Gastroesophageal sphincter (tissue), 4 donors: ENCODE measurements around the gene RNF144A. TPM values are rescaled to one million over a fixed set of nuclear protein-coding genes. Genes with fewer than 3 reads are reported as not detected.

ENCODE experiments used
- ATAC-seq: fragments of 150-250 bp; one replicate; pipeline ENCODE4 v1.9.1; 2016; ENCODE audit warnings: mild to moderate bottlenecking, moderate library complexity
- H3K27ac ChIP-seq, 4 donors: fragments of 200-600 bp; sonication (generic) in 3 of 4; 1 replicate in 3 of 4; 2 replicates in 1 of 4; pipeline ENCODE4 v1.5.1; 2016 to 2019
- H3K27me3 ChIP-seq: fragments of 200-600 bp; sonication (generic); one replicate; pipeline ENCODE4 v1.5.1; 2019
- H3K36me3 ChIP-seq, 2 donors: fragments of 200-600 bp; sonication (generic); one replicate each; pipeline ENCODE4 v1.5.1; 2019; ENCODE audit warnings: control low read depth in 1 of 2
- H3K4me1 ChIP-seq, 3 donors: fragments of 200-600 bp; sonication (generic); 1 replicate in 2 of 3; 2 replicates in 1 of 3; pipeline ENCODE4 v1.5.1; 2016 to 2019; ENCODE audit warnings: control low read depth in 2 of 3
- H3K4me3 ChIP-seq, 2 donors: fragments of 200-600 bp; sonication (generic); one replicate each; pipeline ENCODE4 v1.5.1; 2019; ENCODE audit warnings: mild to moderate bottlenecking in 1 of 2, moderate library complexity in 1 of 2
- H3K9me3 ChIP-seq, 3 donors: fragments of 200-600 bp; sonication (generic); one replicate each; pipeline ENCODE4 v1.5.1; 2017 to 2019; ENCODE audit warnings: control low read depth in 2 of 3
- CTCF ChIP-seq, 4 experiments: fragments of 200-600 bp in 2 of 4; fragments of 450-650 bp in 2 of 4; sonication (generic) in 1 of 4; IDR thresholded peaks; one replicate each; pipeline ENCODE4 v1.5.1; 2017 to 2019; ENCODE audit warnings: antibody characterized with exemption in 4 of 4, mild to moderate bottlenecking in 2 of 4, moderate library complexity in 2 of 4
- EP300 ChIP-seq: sonication (generic); formaldehyde crosslinking; IDR thresholded peaks from one replicate; pipeline ENCODE4 v1.6.1; 2017; ENCODE audit warnings: antibody characterized with exemption, mild to moderate bottlenecking
- POLR2A ChIP-seq, 2 donors: fragments of 450-650 bp; IDR thresholded peaks; one replicate each; pipeline ENCODE4 v1.6.1; 2017; ENCODE audit warnings: antibody characterized with exemption in 2 of 2, mild to moderate bottlenecking in 2 of 2, moderate library complexity in 1 of 2
- POLR2AphosphoS5 ChIP-seq: sonication (generic); formaldehyde crosslinking; IDR thresholded peaks from one replicate; pipeline ENCODE4 v1.6.1; 2017; ENCODE audit warnings: antibody characterized with exemption
- WGBS, 2 donors: methylation state at CpG; one replicate each; pipeline ENCODE4 v1.1.5; 2018; ENCODE audit warnings: low coverage in 1 of 2; 5-methylcytosine and 5-hydroxymethylcytosine counted together
- total RNA-seq, 4 donors: library from RNA; depleted of rRNA; stranded (reverse); fragments of >200 nt; gene quantifications; one replicate each; pipeline ENCODE4 v1.1.0, GENCODE V29; 2016

Gene RNF144A
- total RNA-seq, 4 donors from 2014 or later = 7.2 to 12.9 (median 8.8) TPM

GRCh38 chr2:6926071-6926732, 9.0 kb downstream of the RNF144A start:
- TF ChIP-seq POLR2A (IDR thresholded peaks at IDR 0.05) = no peak
- no peak for TF ChIP-seq EP300
- no peak for TF ChIP-seq POLR2AphosphoS5
- no peak for TF ChIP-seq CTCF (IDR thresholded peaks at IDR 0.05)
- no peak overlapping the region for H3K27ac ChIP-seq

GRCh38 chr2:6927186-6927585, 10.0 kb downstream of the RNF144A start:
- H3K27ac ChIP-seq = peak overlapping the region in 1 of 4 donors; percentile 11
- no peaks in the 10 kb centered on the region for H3K27me3 ChIP-seq
- no peak overlapping the region for H3K4me3 ChIP-seq
- TF ChIP-seq POLR2AphosphoS5 (no peak), POLR2A (IDR thresholded peaks at IDR 0.05) (no peak), EP300 (no peak), CTCF (IDR thresholded peaks at IDR 0.05) (no peak)
- no peak for ATAC-seq
- peaks cover 0 to 21% (median 0%) of the 10 kb centered on the region in 3 donors for H3K4me1 ChIP-seq
- no peaks in the 10 kb centered on the region for H3K9me3 ChIP-seq
- 37 to 43% methylated on average over 1 to 3 of the region's 3 CpGs for WGBS, 2 donors
- H3K36me3 ChIP-seq = no peaks in the 10 kb centered on the region

More at GRCh38 chr2:6926071-6926732, 9.0 kb downstream of the RNF144A start:
- H3K9me3 ChIP-seq = no peaks in the 10 kb centered on the region
- H3K4me3 ChIP-seq = no peak overlapping the region
- no peaks in the 10 kb centered on the region for H3K27me3 ChIP-seq
- ATAC-seq = no peak
- H3K36me3 ChIP-seq = no peaks in the 10 kb centered on the region
- H3K4me1 ChIP-seq = peaks cover 0 to 26% (median 0%) of the 10 kb centered on the region in 3 donors
- WGBS, 2 donors = 84 to 98% methylated on average over 6 to 10 of the region's 14 CpGs

- H3K27me3 ChIP-seq = no peaks in the 10 kb centered on the region
- ATAC-seq = no peak
- no peak overlapping the region for H3K27ac ChIP-seq
- no peak overlapping the region for H3K4me3 ChIP-seq
- no peaks in the 10 kb centered on the region for H3K36me3 ChIP-seq
- no peaks in the 10 kb centered on the region for H3K9me3 ChIP-seq
- peaks cover 0 to 21% (median 0%) of the 10 kb centered on the region in 3 donors for H3K4me1 ChIP-seq
- 92 to 95% methylated on average over 3 of the region's 3 CpGs for WGBS, 2 donors
- TF ChIP-seq EP300 = no peak
- no peak for TF ChIP-seq CTCF (IDR thresholded peaks at IDR 0.05)
- TF ChIP-seq POLR2A (IDR thresholded peaks at IDR 0.05) = no peak
- TF ChIP-seq POLR2AphosphoS5 = no peak
Measured at GRCh38 chr2:6927753-6928152, 10.5 kb downstream of the RNF144A start.

- H3K4me1 ChIP-seq = peaks cover 0 to 21% (median 0%) of the 10 kb centered on the region in 3 donors
- TF ChIP-seq POLR2A (IDR thresholded peaks at IDR 0.05) = no peak
- TF ChIP-seq CTCF (IDR thresholded peaks at IDR 0.05) = no peak
- no peak for TF ChIP-seq EP300
- no peak for TF ChIP-seq POLR2AphosphoS5
- ATAC-seq = no peak
- no peak overlapping the region for H3K4me3 ChIP-seq
- no peak overlapping the region for H3K27ac ChIP-seq
- no peaks in the 10 kb centered on the region for H3K9me3 ChIP-seq
- WGBS, 2 donors = 72 to 86% methylated on average over 4 to 9 of the region's 9 CpGs
- no peaks in the 10 kb centered on the region for H3K36me3 ChIP-seq
- no peaks in the 10 kb centered on the region for H3K27me3 ChIP-seq
Measured at GRCh38 chr2:6928452-6928851, 11.2 kb downstream of the RNF144A start.

- Histone ChIP-seq H3K4me3 (no peak overlapping the region), H3K27ac (no peak overlapping the region), H3K36me3 (no peaks in the 10 kb centered on the region), H3K9me3 (no peaks in the 10 kb centered on the region), H3K27me3 (no peaks in the 10 kb centered on the region), H3K4me1 (peaks cover 0 to 20% (median 0%) of the 10 kb centered on the region in 3 donors)
- 89 to 95% methylated on average over 5 to 6 of the region's 6 CpGs for WGBS, 2 donors
- no peak for TF ChIP-seq POLR2A (IDR thresholded peaks at IDR 0.05)
- TF ChIP-seq EP300 = no peak
- TF ChIP-seq CTCF (IDR thresholded peaks at IDR 0.05) = no peak
- no peak for TF ChIP-seq POLR2AphosphoS5
- no peak for ATAC-seq
Measured at GRCh38 chr2:6929196-6929819, 12.1 kb downstream of the RNF144A start.
